Esophagus squamous epithelium (tissue), 4 donors: ENCODE data around the gene WSCD2.

Source experiments
- CTCF ChIP-seq, 6 experiments: fragments of 450-650 bp in 4 of 6; fragments of 200-600 bp in 2 of 6; sonication (generic) in 2 of 6; IDR thresholded peaks; one replicate each; pipeline ENCODE4 v1.5.1; 2016 to 2019; ENCODE audit warnings: antibody characterized with exemption in 6 of 6, mild to moderate bottlenecking in 4 of 6, moderate library complexity in 4 of 6
- POLR2A ChIP-seq, 4 donors: fragments of 450-650 bp; IDR thresholded peaks; one replicate each; pipeline ENCODE4 v1.6.1; 2017; ENCODE audit warnings: antibody characterized with exemption in 4 of 4, mild to moderate bottlenecking in 4 of 4, moderate library complexity in 3 of 4

DNA sequence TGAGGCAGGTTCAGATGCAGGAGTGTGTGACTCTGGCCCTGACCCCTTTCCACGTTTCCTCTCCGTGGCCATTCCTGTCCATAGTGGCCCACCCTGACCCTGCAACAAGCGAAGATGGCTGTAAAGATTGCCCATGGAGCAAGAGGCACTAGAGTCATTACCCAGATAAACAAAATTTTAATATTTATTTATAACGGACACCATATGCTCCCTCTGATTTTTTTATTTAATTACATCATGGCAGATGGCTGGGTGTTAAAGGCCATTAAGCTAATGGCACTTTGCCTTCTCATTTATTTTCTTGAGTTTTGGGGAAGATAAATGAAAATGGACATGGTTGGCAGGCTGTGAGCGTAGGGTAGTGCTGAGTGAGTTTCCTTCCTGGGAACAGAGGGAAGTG is 58.7 kb downstream of the WSCD2 start:
- no peak for TF ChIP-seq CTCF (IDR thresholded peaks at IDR 0.05)
- no peak for TF ChIP-seq POLR2A (IDR thresholded peaks at IDR 0.05)
